K562 (cell line): ENCODE results near the gene P2RX5. TPM values are rescaled to one million over a fixed set of nuclear protein-coding genes. Genes with fewer than 3 reads are reported as not detected.

ENCODE experiments used
- CBFA2T3 ChIP-seq: fragments of 450-650 bp; IDR thresholded peaks from 2 replicates; pipeline ENCODE4 v1.6.1; 2017
- CTCF ChIP-seq, 3 experiments: IDR thresholded peaks in 2 of 3; conservative IDR thresholded peaks in 1 of 3; 2 replicates each; pipeline ENCODE4 v1.5.1; 2011 to 2012; ENCODE audit warnings: low read length in 3 of 3, mild to moderate bottlenecking in 3 of 3, control low read depth in 2 of 3, improper control_type of control experiment in 1 of 3, inconsistent platforms in 1 of 3, low read depth in 1 of 3, mixed read lengths in 1 of 3, moderate library complexity in 1 of 3; ENCODE audit not compliant: insufficient read depth in 2 of 3
- DDX20 ChIP-seq: fragments of 450-650 bp; IDR thresholded peaks from 2 replicates; pipeline ENCODE4 v1.6.1; 2016; ENCODE audit warnings: missing genetic modification characterization, low read depth, mild to moderate bottlenecking, missing compliant biosample characterization, moderate library complexity
- KAT7 ChIP-seq: sonication (generic); formaldehyde crosslinking; IDR thresholded peaks from 2 replicates; pipeline ENCODE4 v1.8.0; 2022; ENCODE audit warnings: missing genetic modification reagents, mild to moderate bottlenecking, borderline replicate concordance
- MAFK ChIP-seq: IDR thresholded peaks from 2 replicates; pipeline ENCODE4 v1.6.1; 2011; ENCODE audit warnings: low read length, improper control_type of control experiment
- NCOA1 ChIP-seq: fragments of 450-650 bp; IDR thresholded peaks from 2 replicates; pipeline ENCODE4 v1.6.1; 2016; ENCODE audit warnings: low read depth
- NELFE ChIP-seq: IDR thresholded peaks from 2 replicates; pipeline ENCODE4 v1.6.1; 2011; ENCODE audit warnings: mild to moderate bottlenecking; ENCODE audit not compliant: insufficient read depth, insufficient read length
- NEUROD1 ChIP-seq: fragments of 150-350 bp; IDR thresholded peaks from 2 replicates; pipeline ENCODE4 v1.6.1; 2014; ENCODE audit warnings: borderline replicate concordance, low read length, low read depth; ENCODE audit not compliant: partially characterized antibody
- SMC3 ChIP-seq: conservative IDR thresholded peaks from 2 replicates; pipeline ENCODE4 v1.6.1; 2011; ENCODE audit warnings: low read depth, low read length, improper control_type of control experiment; ENCODE audit not compliant: insufficient read depth
- SNAPC5 ChIP-seq: fragments of 250-450 bp; sonication (Bioruptor Pico); IDR thresholded peaks from 2 replicates; pipeline ENCODE4 v1.8.0; 2021; ENCODE audit warnings: moderate library complexity, mild to moderate bottlenecking, inconsistent platforms
- SOX6 ChIP-seq: fragments of 450-650 bp; IDR thresholded peaks from 2 replicates; pipeline ENCODE4 v1.6.1; 2014; ENCODE audit warnings: mild to moderate bottlenecking
- TEAD4 ChIP-seq, 2 experiments: sonication (generic) in 1 of 2; formaldehyde crosslinking in 1 of 2; IDR thresholded peaks; 2 replicates each; pipeline versions ENCODE4 v1.6.1 to v1.8.0; 2012 to 2022; ENCODE audit warnings: borderline replicate concordance in 1 of 2, inconsistent platforms in 1 of 2, low read length in 1 of 2, mild to moderate bottlenecking in 1 of 2, missing genetic modification reagents in 1 of 2
- ZNF407 ChIP-seq: fragments of 450-650 bp; IDR thresholded peaks from 2 replicates; pipeline ENCODE4 v1.6.1; 2016; ENCODE audit warnings: low read depth
- ZNF512 ChIP-seq: IDR thresholded peaks from 2 replicates; pipeline ENCODE4 v1.6.1; 2016; ENCODE audit warnings: missing genetic modification characterization, missing compliant biosample characterization
- polyA plus RNA-seq, 8 experiments: library from polyadenylated mRNA; depleted of rRNA in 4 of 8; stranded (reverse) in 5 of 8; unstranded in 3 of 8; fragments of >200 nt; fragmentation: Nextera tagmentation in 2 of 8; fragmentation: Illumina TruSeq in 1 of 8; extraction: Ambion mirVana in 2 of 8; extraction: Trizol in 1 of 8; gene quantifications; 2 replicates each; pipeline versions ENCODE4 v1.2.1 to v1.2.3, GENCODE V29; 2011 to 2014; ENCODE audit warnings: inconsistent platforms in 1 of 8, missing spikeins in 1 of 8
- total RNA-seq, 7 experiments: library from RNA; depleted of rRNA in 6 of 7; stranded (reverse); fragments of >200 nt in 6 of 7; fragmentation: Illumina TruSeq in 2 of 7; extraction: Trizol in 2 of 7; gene quantifications; 2 replicates each; pipeline versions ENCODE4 v1.2.1 to v1.2.3, GENCODE V29; 2011 to 2021; ENCODE audit warnings: low replicate concordance in 1 of 7

Gene P2RX5
- total and polyA plus RNA-seq, 9 of the 15 experiments (the other 6 are each of a cell fraction or from before 2014, with no cell fraction given) = 0.31 to 4.0 (median 1.3) TPM

GRCh38 chr17:3668279-3669084, 27.5 kb downstream of the P2RX5 start, which contains the start of the genes EMC6 and TAX1BP3 (continued):
- TF ChIP-seq CTCF (IDR thresholded peaks at IDR 0.05 in 2 of 3, conservative IDR thresholded peaks at IDR 0.05 in 1 of 3; ENCODE audit: insufficient read depth in 2 of 3, low read depth in 1 of 3, low read length in 3 of 3) (no peak), TEAD4 (IDR thresholded peaks at IDR 0.05; ENCODE audit: low read length) (no peak), TEAD4 (CRISPR knock-in tag; IDR thresholded peaks at IDR 0.05; ENCODE audit: borderline replicate concordance) (no peak), NEUROD1 (no peak), SMC3 (no peak), DDX20 (tag) (no peak), ZNF512 (no peak), CBFA2T3 (no peak), MAFK (no peak), SNAPC5 (CRISPR knock-in tag) (no peak), SOX6 (no peak; the same call in 1 of the 2 replicates), ZNF407 (no peak), NELFE (no peak), NCOA1 (no peak), KAT7 (no peak)
